Activated T-cell treated with anti-CD3 and anti-CD28 coated beads, Interleukin-2, amount 50 U/mL, for 72 hours (primary cell): ENCODE results near the gene C2orf80. TPM values are rescaled to one million over a fixed set of nuclear protein-coding genes. Genes with fewer than 3 reads are reported as not detected.

ENCODE experiments used
- ATAC-seq, 2 donors: fragments of 150-1000 bp; cut with Tn5 transposase; replicated peaks in 1 of 2; 2 replicates each; pipeline ENCODE4 v1.10.0; 2021; ENCODE audit warnings: moderate library complexity in 2 of 2, mild to moderate bottlenecking in 1 of 2
- DNase-seq, 2 donors: peaks; one replicate each; pipeline ENCODE4 v3.0.0; 2021 to 2022; ENCODE audit warnings: mixed read lengths in 1 of 2
- H3K27ac Mint-ChIP-seq: one replicate; pipeline ENCODE4 v1.8.0; 2022; ENCODE audit warnings: mild to moderate bottlenecking, moderate library complexity, mixed read lengths
- H3K27me3 Mint-ChIP-seq: one replicate; pipeline ENCODE4 v1.8.0; 2022; ENCODE audit warnings: low read depth, mixed read lengths
- H3K36me3 Mint-ChIP-seq, 2 donors: one replicate each; pipeline ENCODE4 v1.8.0; 2022; ENCODE audit warnings: mixed read lengths in 2 of 2, mild to moderate bottlenecking in 1 of 2; ENCODE audit not compliant: insufficient read depth in 2 of 2
- H3K4me1 Mint-ChIP-seq: one replicate; pipeline ENCODE4 v1.8.0; 2022; ENCODE audit warnings: low read depth, mixed read lengths
- H3K4me3 Mint-ChIP-seq, 2 donors: one replicate each; pipeline ENCODE4 v1.8.0; 2022; ENCODE audit warnings: mild to moderate bottlenecking in 2 of 2, mixed read lengths in 2 of 2, moderate library complexity in 2 of 2
- H3K9me3 Mint-ChIP-seq, 2 donors: one replicate each; pipeline ENCODE4 v1.8.0; 2022; ENCODE audit warnings: mixed read lengths in 2 of 2
- total RNA-seq, 2 donors: library from RNA; stranded (reverse); gene quantifications; one replicate each; pipeline ENCODE4 v1.2.3, GENCODE V29; 2022

The C2orf80 gene
- total RNA-seq, 2 donors from 2014 or later: not detected

- H3K9me3 Mint-ChIP-seq: no peaks in the 10 kb centered on the region
- DNase-seq (no peak), ATAC-seq (no peak)
- no peaks in the 10 kb centered on the region for H3K4me1 Mint-ChIP-seq
- no peaks in the 10 kb centered on the region for H3K27me3 Mint-ChIP-seq
- no peak overlapping the region for H3K4me3 Mint-ChIP-seq
- H3K36me3 Mint-ChIP-seq: no peaks in the 10 kb centered on the region
- H3K27ac Mint-ChIP-seq: no peak overlapping the region
Observed at GRCh38 chr2:208192611-208193236, 2.9 kb upstream of the C2orf80 start.

GRCh38 chr2:208189069-208189809, 591 bp downstream of the C2orf80 start:
- no peak for ATAC-seq
- Mint-ChIP-seq H3K4me1 (no peaks in the 10 kb centered on the region), H3K27ac (no peak overlapping the region), H3K36me3 (no peaks in the 10 kb centered on the region), H3K9me3 (no peaks in the 10 kb centered on the region), H3K4me3 (no peak overlapping the region), H3K27me3 (peaks cover 5% of the 10 kb centered on the region)
- DNase-seq: no peak

- H3K36me3 Mint-ChIP-seq: no peaks in the 10 kb centered on the region
- H3K4me3 Mint-ChIP-seq: no peak overlapping the region
- H3K9me3 Mint-ChIP-seq: no peaks in the 10 kb centered on the region
- DNase-seq (no peak), ATAC-seq (no peak)
- no peaks in the 10 kb centered on the region for H3K4me1 Mint-ChIP-seq
- H3K27ac Mint-ChIP-seq: no peak overlapping the region
- peaks cover 6% of the 10 kb centered on the region for H3K27me3 Mint-ChIP-seq
Observed at GRCh38 chr2:208186893-208187292, 2.9 kb downstream of the C2orf80 start.

- Mint-ChIP-seq H3K4me1 (no peaks in the 10 kb centered on the region), H3K4me3 (no peak overlapping the region), H3K36me3 (no peaks in the 10 kb centered on the region), H3K9me3 (no peaks in the 10 kb centered on the region), H3K27me3 (peaks cover 6% of the 10 kb centered on the region), H3K27ac (no peak overlapping the region)
- DNase-seq (no peak), ATAC-seq (no peak)
Observed at GRCh38 chr2:208186465-208186864, 3.4 kb downstream of the C2orf80 start.

- Mint-ChIP-seq H3K9me3 (no peaks in the 10 kb centered on the region), H3K4me3 (no peak overlapping the region), H3K4me1 (no peaks in the 10 kb centered on the region), H3K27me3 (peaks cover 6% of the 10 kb centered on the region), H3K36me3 (no peaks in the 10 kb centered on the region), H3K27ac (no peak overlapping the region)
- DNase-seq: no peak
- no peak for ATAC-seq
Observed at GRCh38 chr2:208183972-208184705, 5.7 kb downstream of the C2orf80 start.

- no peaks in the 10 kb centered on the region for H3K9me3 Mint-ChIP-seq
- H3K4me3 Mint-ChIP-seq: no peak overlapping the region
- DNase-seq: no peak
- peaks cover 6% of the 10 kb centered on the region for H3K27me3 Mint-ChIP-seq
- H3K4me1 Mint-ChIP-seq: no peaks in the 10 kb centered on the region
- no peak for ATAC-seq
- no peaks in the 10 kb centered on the region for H3K36me3 Mint-ChIP-seq
- H3K27ac Mint-ChIP-seq: no peak overlapping the region
Observed at GRCh38 chr2:208183526-208183925, 6.3 kb downstream of the C2orf80 start.

GRCh38 chr2:208182835-208183234, 7.0 kb downstream of the C2orf80 start:
- Mint-ChIP-seq H3K4me3 (no peak overlapping the region), H3K36me3 (no peaks in the 10 kb centered on the region), H3K4me1 (no peaks in the 10 kb centered on the region), H3K9me3 (no peaks in the 10 kb centered on the region), H3K27me3 (peaks cover 6% of the 10 kb centered on the region), H3K27ac (no peak overlapping the region)
- no peak for DNase-seq
- ATAC-seq: no peak

GRCh38 chr2:208179028-208179609, 10.7 kb downstream of the C2orf80 start:
- H3K9me3 Mint-ChIP-seq: no peaks in the 10 kb centered on the region

GRCh38 chr2:208175840-208176153, 14.0 kb downstream of the C2orf80 start:
- Mint-ChIP-seq H3K4me1 (no peaks in the 10 kb centered on the region), H3K4me3 (no peak overlapping the region), H3K36me3 (no peaks in the 10 kb centered on the region), H3K27me3 (peaks cover 4% of the 10 kb centered on the region), H3K9me3 (no peaks in the 10 kb centered on the region), H3K27ac (no peak overlapping the region)
- no peak for ATAC-seq
- no peak for DNase-seq

More at GRCh38 chr2:208179028-208179609, 10.7 kb downstream of the C2orf80 start:
- H3K36me3 Mint-ChIP-seq: no peaks in the 10 kb centered on the region
- no peak overlapping the region for H3K4me3 Mint-ChIP-seq
- no peak overlapping the region for H3K27ac Mint-ChIP-seq
- DNase-seq (no peak), ATAC-seq (no peak)
- H3K4me1 Mint-ChIP-seq: no peaks in the 10 kb centered on the region
- H3K27me3 Mint-ChIP-seq: peaks cover 4% of the 10 kb centered on the region

- Mint-ChIP-seq H3K9me3 (no peaks in the 10 kb centered on the region), H3K27ac (no peak overlapping the region)
- peak; percentile 94 to 96 for ATAC-seq
Observed at GRCh38 chr2:208175069-208175839, 14.6 kb downstream of the C2orf80 start.

GRCh38 chr2:208174144-208174543, 15.7 kb downstream of the C2orf80 start:
- H3K4me1 Mint-ChIP-seq: no peaks in the 10 kb centered on the region
- no peaks in the 10 kb centered on the region for H3K9me3 Mint-ChIP-seq
- H3K27me3 Mint-ChIP-seq: peaks cover 8% of the 10 kb centered on the region
- H3K4me3 Mint-ChIP-seq: no peak overlapping the region
- no peaks in the 10 kb centered on the region for H3K36me3 Mint-ChIP-seq
- no peak overlapping the region for H3K27ac Mint-ChIP-seq
- DNase-seq (no peak), ATAC-seq (no peak)

More at GRCh38 chr2:208175069-208175839, 14.6 kb downstream of the C2orf80 start:
- Mint-ChIP-seq H3K4me1 (no peaks in the 10 kb centered on the region), H3K4me3 (no peak overlapping the region), H3K27me3 (peaks cover 4% of the 10 kb centered on the region), H3K36me3 (no peaks in the 10 kb centered on the region)
- DNase-seq: peak; percentile 61 to 65

GRCh38 chr2:208172125-208172524, 17.7 kb downstream of the C2orf80 start:
- H3K36me3 Mint-ChIP-seq: no peaks in the 10 kb centered on the region
- DNase-seq (no peak), ATAC-seq (no peak)
- H3K27ac Mint-ChIP-seq: no peak overlapping the region
- H3K4me3 Mint-ChIP-seq: no peak overlapping the region
- no peaks in the 10 kb centered on the region for H3K4me1 Mint-ChIP-seq
- H3K27me3 Mint-ChIP-seq: peaks cover 12% of the 10 kb centered on the region
- H3K9me3 Mint-ChIP-seq: no peaks in the 10 kb centered on the region
